GM21717 (cell line): ENCODE data around the gene HYOU1.
A peak's percentile ranks its signal among the peaks of the same experiment; 100 is the strongest.
"Not testable (repeated sequence)": the region's sequence is repeated elsewhere in the genome, so short reads cannot be mapped to it uniquely, and the experiment has no call there.

Experiments used
- ATAC-seq: cut with Tn5 transposase; IDR thresholded peaks from one replicate; pipeline ENCODE4 v1.9.1; 2021; ENCODE audit warnings: mild to moderate bottlenecking, moderate library complexity; ENCODE audit not compliant: unreplicated experiment

Gene HYOU1

GRCh38 chr11:119085437-119085847 is 28.4 kb upstream of the HYOU1 start:
- ATAC-seq = peak; percentile 19

- ATAC-seq = peak; percentile 77
Observed at GRCh38 chr11:119084663-119085436, 27.8 kb upstream of the HYOU1 start, which contains the start of gene HMBS. Gene HMBS (plus strand): TSS chr11:119084881. CDS start chr11:119085034, 153 bp downstream.

GRCh38 chr11:119081682-119082260 is 24.8 kb upstream of the HYOU1 start:
- ATAC-seq = no peak

- ATAC-seq = no peak
Observed at GRCh38 chr11:119078675-119079420, 21.8 kb upstream of the HYOU1 start.

- ATAC-seq = no peak
Observed at GRCh38 chr11:119077839-119078238, 20.8 kb upstream of the HYOU1 start.

- ATAC-seq = peak; percentile 81
Observed at GRCh38 chr11:119067371-119068222, 10.6 kb upstream of the HYOU1 start, which contains the start of gene VPS11. Gene VPS11 (plus strand): TSS chr11:119067818. CDS start chr11:119067824, 6 bp downstream.

GRCh38 chr11:119065369-119065768 is 8.4 kb upstream of the HYOU1 start:
- no peak for ATAC-seq

- ATAC-seq = no peak
Observed at GRCh38 chr11:119062779-119063178, 5.8 kb upstream of the HYOU1 start.

- no peak for ATAC-seq
Observed at GRCh38 chr11:119061256-119061655, 4.3 kb upstream of the HYOU1 start.

GRCh38 chr11:119059128-119059527 is 2.1 kb upstream of the HYOU1 start:
- not testable (repeated sequence) for ATAC-seq

- ATAC-seq = peak; percentile 15
Observed at GRCh38 chr11:119056421-119056999, 495 bp downstream of the HYOU1 start.

- no peak for ATAC-seq
Observed at GRCh38 chr11:119055901-119056300, 1.1 kb downstream of the HYOU1 start.

- no peak for ATAC-seq
Observed at GRCh38 chr11:119054418-119054817, 2.6 kb downstream of the HYOU1 start.

GRCh38 chr11:119052163-119052814 is 4.7 kb downstream of the HYOU1 start:
- no peak for ATAC-seq

GRCh38 chr11:119051440-119052162 is 5.4 kb downstream of the HYOU1 start:
- ATAC-seq = peak; percentile 57

- no peak for ATAC-seq
Observed at GRCh38 chr11:119049081-119049480, 7.9 kb downstream of the HYOU1 start.

- no peak for ATAC-seq
Observed at GRCh38 chr11:119048644-119049043, 8.4 kb downstream of the HYOU1 start.

- no peak for ATAC-seq
Observed at GRCh38 chr11:119047205-119047604, 9.8 kb downstream of the HYOU1 start.

GRCh38 chr11:119046489-119046888 is 10.5 kb downstream of the HYOU1 start:
- ATAC-seq = no peak
